Stomach (tissue), 9 donors: ENCODE measurements around the gene WFIKKN2. TPM values are rescaled to one million over a fixed set of nuclear protein-coding genes. Genes with fewer than 3 reads are reported as not detected.

Source experiments
- DNase-seq, 2 donors: peaks; one replicate each; pipeline versions ENCODE4 v3.0.0 to v3.0.0-alpha.2; 2013 to 2019
- H3K27ac ChIP-seq, 5 donors: fragments of 200-600 bp in 4 of 5; sonication (generic) in 4 of 5; one replicate each; pipeline ENCODE4 v1.5.1; 2013 to 2019; ENCODE audit warnings: mild to moderate bottlenecking in 1 of 5, moderate library complexity in 1 of 5
- H3K27me3 ChIP-seq, 3 donors: fragments of 200-600 bp; sonication (generic); one replicate each; pipeline ENCODE4 v1.5.1; 2017 to 2019; ENCODE audit warnings: mixed run types in 1 of 3
- H3K36me3 ChIP-seq, 4 donors: fragments of 200-600 bp; sonication (generic); 1 replicate in 3 of 4; 2 replicates in 1 of 4; pipeline ENCODE4 v1.5.1; 2016 to 2019
- H3K4me1 ChIP-seq, 4 donors: fragments of 200-600 bp; sonication (generic); one replicate each; pipeline ENCODE4 v1.5.1; 2016 to 2019
- H3K4me3 ChIP-seq, 4 donors: fragments of 200-600 bp; sonication (generic) in 3 of 4; one replicate each; pipeline ENCODE4 v1.5.1; 2016 to 2019; ENCODE audit warnings: mild to moderate bottlenecking in 1 of 4
- H3K9me3 ChIP-seq, 4 donors: fragments of 200-600 bp; sonication (generic); one replicate each; pipeline ENCODE4 v1.5.1; 2016 to 2019
- CTCF ChIP-seq, 7 experiments: fragments of 450-650 bp in 4 of 7; fragments of 200-600 bp in 3 of 7; sonication (generic) in 3 of 7; IDR thresholded peaks; one replicate each; pipeline ENCODE4 v1.5.1; 2016 to 2019; ENCODE audit warnings: antibody characterized with exemption in 7 of 7, control low read depth in 2 of 7, mild to moderate bottlenecking in 1 of 7
- EP300 ChIP-seq: sonication (generic); formaldehyde crosslinking; IDR thresholded peaks from one replicate; pipeline ENCODE4 v1.6.1; 2017; ENCODE audit warnings: antibody characterized with exemption
- POLR2A ChIP-seq, 4 donors: fragments of 450-650 bp; IDR thresholded peaks; one replicate each; pipeline ENCODE4 v1.6.1; 2016; ENCODE audit warnings: antibody characterized with exemption in 4 of 4, control low read depth in 2 of 4, mild to moderate bottlenecking in 1 of 4, moderate library complexity in 1 of 4
- POLR2AphosphoS5 ChIP-seq, 3 donors: sonication (generic); formaldehyde crosslinking; IDR thresholded peaks; one replicate each; pipeline ENCODE4 v1.6.1; 2016; ENCODE audit warnings: antibody characterized with exemption in 3 of 3
- WGBS, 5 donors: extraction: QIAGEN DNeasy Blood & Tissue Kit in 3 of 5; methylation state at CpG; one replicate each; pipeline versions ENCODE4 v1.1.5 to v1.1.7; 2013 to 2018; 5-methylcytosine and 5-hydroxymethylcytosine counted together
- intact Hi-C: fragments of 100-400 bp; cut with DNase I; formaldehyde crosslinking; loops from one replicate; pipeline ENCODE4 v1.15.1; 2023; ENCODE audit warnings: low total_unique reads
- polyA plus RNA-seq, 3 donors: library from polyadenylated mRNA; stranded (reverse); fragments of 200-250 nt; gene quantifications; one replicate each; pipeline ENCODE4 v1.2.3, GENCODE V29; 2013
- total RNA-seq, 5 donors: library from RNA; depleted of rRNA; stranded (reverse); fragments of >200 nt; gene quantifications; one replicate each; pipeline versions ENCODE4 v1.1.0 to v1.2.3, GENCODE V29; 2014 to 2016
- donor health status: healthy with polysubstance abuse.
- donor health status: Bipolar disorder and iron deficiency.
- donor health status: healthy.

The WFIKKN2 gene
- total and polyA plus RNA-seq, 8 donors = 0.05 to 0.46 (median 0.21) TPM; not detected in 4

- H3K27ac ChIP-seq = peak overlapping the region in 4 of 5 donors; percentile 52 to 100 (median 100)
Observed at GRCh38 chr17:50861822-50862528, 26.6 kb downstream of the WFIKKN2 start.

GRCh38 chr17:50863221-50863843, 27.9 kb downstream of the WFIKKN2 start:
- Histone ChIP-seq H3K36me3 (peaks cover 22 to 31% (median 28%) of the 10 kb centered on the region in 4 donors), H3K4me3 (peak overlapping the region; percentile 84 to 99 (median 95)), H3K27me3 (no peaks in the 10 kb centered on the region), H3K4me1 (peaks cover 15 to 44% (median 28%) of the 10 kb centered on the region in 4 donors), H3K9me3 (no peaks in the 10 kb centered on the region), H3K27ac (peak overlapping the region; percentile 69 to 100 (median 99))
- WGBS, 5 donors = 29 to 45% (median 39%) methylated on average over 11 of the region's 11 CpGs
- intact Hi-C loops = no loop called here
- DNase-seq = peak; percentile 59 to 82
- peak in 4 of 7 experiments; percentile 26 to 54 (median 38) for TF ChIP-seq CTCF (IDR thresholded peaks at IDR 0.05)
- TF ChIP-seq POLR2AphosphoS5 (IDR thresholded peaks at IDR 0.05) = peak in 2 of 3 donors; percentile 53 to 77
- no peak for TF ChIP-seq EP300
- no peak for TF ChIP-seq POLR2A (IDR thresholded peaks at IDR 0.05)

More at GRCh38 chr17:50861822-50862528, 26.6 kb downstream of the WFIKKN2 start:
- DNase-seq = no peak
- no peaks in the 10 kb centered on the region for H3K27me3 ChIP-seq
- peaks cover 22 to 31% (median 28%) of the 10 kb centered on the region in 4 donors for H3K36me3 ChIP-seq
- WGBS, 5 donors = 27 to 39% (median 33%) methylated on average over 7 of the region's 7 CpGs
- H3K4me3 ChIP-seq = peak overlapping the region; percentile 84 to 99 (median 95)
- intact Hi-C loops = no loop called here
- H3K4me1 ChIP-seq = peaks cover 12 to 42% (median 25%) of the 10 kb centered on the region in 4 donors
- no peaks in the 10 kb centered on the region for H3K9me3 ChIP-seq
- TF ChIP-seq POLR2AphosphoS5 (IDR thresholded peaks at IDR 0.05) (peak in 1 of 3 donors; percentile 54), POLR2A (IDR thresholded peaks at IDR 0.05) (no peak), CTCF (IDR thresholded peaks at IDR 0.05) (no peak), EP300 (no peak)

GRCh38 chr17:50863931-50864330, 28.5 kb downstream of the WFIKKN2 start:
- peak overlapping the region; percentile 69 to 100 (median 99) for H3K27ac ChIP-seq
- TF ChIP-seq EP300 = no peak
- no peak for TF ChIP-seq CTCF (IDR thresholded peaks at IDR 0.05)
- TF ChIP-seq POLR2AphosphoS5 (IDR thresholded peaks at IDR 0.05) = no peak
- TF ChIP-seq POLR2A (IDR thresholded peaks at IDR 0.05) = no peak
- WGBS, 5 donors = 23 to 39% (median 34%) methylated on average over 3 of the region's 3 CpGs
- H3K36me3 ChIP-seq = peaks cover 22 to 31% (median 28%) of the 10 kb centered on the region in 4 donors
- peaks cover 21 to 50% (median 34%) of the 10 kb centered on the region in 4 donors for H3K4me1 ChIP-seq
- intact Hi-C loops = no loop called here
- no peaks in the 10 kb centered on the region for H3K9me3 ChIP-seq
- DNase-seq = no peak
- H3K27me3 ChIP-seq = no peaks in the 10 kb centered on the region
- H3K4me3 ChIP-seq = peak overlapping the region; percentile 84 to 99 (median 95)

GRCh38 chr17:50864747-50865059, 29.3 kb downstream of the WFIKKN2 start:
- WGBS, 5 donors = 6 to 12% (median 7%) methylated on average over 6 of the region's 6 CpGs
- DNase-seq = no peak
- intact Hi-C loops = no loop called here
- Histone ChIP-seq H3K4me1 (peaks cover 28 to 58% (median 41%) of the 10 kb centered on the region in 4 donors), H3K36me3 (peaks cover 22 to 31% (median 28%) of the 10 kb centered on the region in 4 donors), H3K27ac (peak overlapping the region; percentile 99 to 100 (median 100)), H3K4me3 (peak overlapping the region; percentile 84 to 99 (median 95)), H3K9me3 (no peaks in the 10 kb centered on the region), H3K27me3 (no peaks in the 10 kb centered on the region)
- TF ChIP-seq CTCF (IDR thresholded peaks at IDR 0.05) (no peak), EP300 (no peak)
